ENCODE results near the gene KRI1.

Gene KRI1

DNA sequence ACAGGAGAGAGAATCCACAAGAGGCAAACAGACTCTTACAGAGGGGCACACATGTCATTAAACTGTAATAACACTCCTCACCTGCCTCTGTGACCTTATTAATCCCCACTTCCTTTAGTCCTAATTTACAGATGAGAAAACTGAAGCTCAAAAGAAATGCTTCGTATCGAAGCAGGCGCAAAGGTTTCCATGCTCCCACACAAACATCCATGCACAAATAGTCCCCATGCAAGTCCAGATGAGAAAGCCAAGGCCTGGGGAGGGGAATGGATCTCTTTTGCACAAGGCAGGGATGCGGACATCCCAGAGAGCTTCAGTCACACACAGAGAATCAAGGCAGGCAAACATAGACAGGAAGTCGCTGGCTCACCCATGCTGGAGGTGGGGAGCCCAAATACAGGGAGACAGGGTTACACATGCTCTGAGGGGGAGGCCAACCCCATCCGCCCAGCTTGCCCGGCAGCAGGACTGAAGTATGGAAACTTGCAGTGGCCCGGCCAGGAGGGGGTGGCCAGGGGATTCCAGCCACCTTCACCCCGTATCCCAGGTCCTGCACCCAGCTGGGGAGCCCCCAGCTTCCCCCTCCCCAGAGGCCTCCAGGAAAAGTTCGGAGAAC, 49.0 kb downstream of the KRI1 start:
- DNase-seq: no peak

DNA sequence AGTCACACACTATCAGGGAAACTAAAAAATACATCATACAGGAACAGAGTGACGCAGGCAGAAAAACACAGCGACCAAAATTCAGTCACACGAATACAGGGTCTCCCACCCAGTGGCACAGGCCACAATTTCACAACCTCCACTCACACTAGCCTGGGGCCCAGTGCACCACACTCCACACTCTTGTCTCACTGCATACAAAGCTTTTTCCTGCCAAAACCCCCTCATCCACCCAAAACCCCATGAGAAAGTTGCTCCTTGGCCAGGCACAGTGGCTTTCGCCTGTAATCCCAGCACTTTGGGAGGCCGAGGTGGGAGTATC, 49.8 kb downstream of the KRI1 start:
- DNase-seq: no peak

DNA sequence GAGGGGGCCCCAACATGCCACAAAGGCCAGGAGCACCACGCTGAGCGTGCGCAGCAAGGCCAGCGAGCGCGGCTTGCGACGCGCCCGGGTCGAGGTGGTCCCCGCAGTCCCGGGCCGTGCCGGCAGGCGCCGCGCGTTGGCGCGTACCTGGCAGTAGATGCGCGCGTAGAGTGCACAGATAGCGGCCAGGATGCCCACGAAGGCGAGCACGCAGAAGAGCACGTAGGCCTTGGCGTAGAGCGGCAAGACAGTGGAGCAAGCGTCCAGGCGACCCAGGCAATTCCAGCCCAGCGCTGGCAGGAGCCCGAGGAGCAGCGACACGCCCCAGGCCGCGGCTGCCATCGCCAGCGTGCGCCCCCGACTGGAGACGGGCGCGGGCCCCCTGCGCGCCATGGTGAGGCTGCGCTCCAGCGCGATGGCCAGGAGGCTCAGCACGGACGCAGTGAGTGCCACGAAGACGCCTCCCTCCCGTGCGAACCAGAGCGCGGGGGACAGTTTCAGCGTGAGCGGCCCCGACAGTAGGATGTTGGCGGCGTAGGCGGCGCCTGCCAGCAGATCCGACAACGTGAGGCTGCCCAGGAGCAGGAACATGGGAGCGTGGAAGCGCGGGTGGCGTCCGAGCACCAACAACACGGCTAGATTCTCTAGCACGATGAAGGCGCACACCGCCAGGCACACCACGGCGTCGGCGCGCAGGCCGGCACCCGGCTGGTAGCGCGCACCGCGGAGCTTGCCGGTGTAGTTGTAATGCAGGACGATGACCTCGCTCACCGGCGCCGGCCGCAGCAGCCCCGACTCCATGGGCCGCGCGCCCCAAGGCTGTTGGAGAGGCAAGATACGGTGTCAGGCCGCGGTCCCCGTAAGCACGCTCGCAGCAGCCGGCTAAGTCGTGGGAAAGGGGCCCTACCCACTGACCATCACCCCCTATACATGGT, 51.3 kb downstream of the KRI1 start:
- no peak for DNase-seq

DNA sequence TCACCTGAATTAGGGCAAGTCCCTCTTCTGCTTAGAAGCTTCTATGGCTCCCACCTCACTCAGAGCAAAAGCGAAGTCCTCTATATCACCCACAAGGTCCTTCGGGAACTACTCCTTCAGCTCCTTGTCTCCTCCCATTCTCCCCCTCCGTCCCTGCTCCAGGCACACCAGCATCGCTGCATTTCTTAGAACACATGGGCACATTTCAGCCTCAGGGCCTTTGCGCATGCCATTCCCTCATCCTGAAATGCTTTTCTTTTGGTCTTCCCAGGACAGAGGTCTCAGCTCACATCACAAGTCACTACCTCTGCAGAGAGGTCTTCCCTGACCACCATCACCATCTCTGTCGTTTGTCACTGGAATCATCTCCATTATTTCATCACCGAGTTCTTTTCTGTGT, 52.6 kb downstream of the KRI1 start:
- DNase-seq: no peak

DNA sequence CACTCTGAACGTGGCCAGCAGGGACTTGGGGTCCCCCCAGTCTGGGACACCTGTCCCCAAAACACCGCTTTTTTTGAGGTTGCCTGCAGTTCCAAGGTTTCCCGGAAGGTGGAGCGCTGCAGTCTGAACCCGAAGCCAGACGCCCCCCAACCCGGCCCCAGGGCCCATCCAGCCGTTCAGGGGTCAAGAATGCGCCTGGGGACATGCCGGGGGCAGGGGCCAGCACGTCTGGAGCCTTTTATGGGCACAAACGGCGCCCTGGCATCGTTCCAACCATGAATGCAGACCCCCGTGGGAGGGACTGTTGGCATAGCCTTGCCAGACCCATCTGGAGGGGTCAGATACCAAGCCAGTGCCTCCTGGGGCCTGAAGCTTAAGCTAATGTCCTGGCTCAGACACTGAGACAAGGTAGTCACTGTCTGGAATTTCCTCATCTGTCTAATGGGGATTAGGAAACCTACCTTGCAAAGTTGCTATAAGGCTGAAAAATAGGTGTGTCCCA, 55.5 kb downstream of the KRI1 start:
- peak in 1 of 2 donors; percentile 41 for DNase-seq

DNA sequence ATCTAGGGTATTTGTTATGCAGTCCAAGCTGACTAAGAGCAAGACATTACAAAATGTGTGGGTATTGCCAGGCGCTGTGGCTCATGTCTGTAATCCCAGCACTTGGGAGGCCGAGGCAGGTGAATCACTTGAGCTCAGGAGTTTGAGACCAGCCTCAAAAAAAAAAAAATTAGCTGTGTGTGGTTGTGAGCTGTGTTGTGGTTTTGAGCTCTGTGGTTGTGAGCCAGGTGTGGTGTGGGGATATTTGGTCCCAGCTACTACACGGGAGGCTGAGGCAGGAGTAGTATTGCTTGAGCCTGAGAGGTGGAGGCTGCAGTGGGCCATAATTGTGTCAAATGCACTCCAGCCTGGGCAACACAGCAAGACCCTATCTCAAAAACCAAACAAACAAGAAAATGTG, 57.1 kb downstream of the KRI1 start:
- no peak for DNase-seq

DNA sequence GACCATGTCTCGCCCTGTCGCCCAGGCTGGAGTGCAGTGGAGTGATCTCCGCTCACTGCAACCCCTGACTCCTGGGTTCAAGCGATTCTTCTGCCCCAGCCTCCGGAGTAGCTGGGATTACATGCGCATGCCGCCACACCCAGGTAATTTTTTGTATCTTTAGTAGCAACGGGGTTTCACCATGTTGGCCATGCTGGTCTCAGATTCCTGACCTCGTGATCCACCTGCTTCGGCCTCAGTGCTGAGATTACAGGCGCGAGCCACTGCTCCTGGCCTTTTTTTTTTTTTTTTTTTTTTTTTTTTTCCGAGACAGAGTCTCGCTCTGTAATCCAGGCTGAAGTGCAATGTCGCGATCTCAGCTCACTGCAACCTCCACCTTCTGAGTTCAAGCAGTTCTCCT, 57.8 kb downstream of the KRI1 start:
- DNase-seq: no peak

DNA sequence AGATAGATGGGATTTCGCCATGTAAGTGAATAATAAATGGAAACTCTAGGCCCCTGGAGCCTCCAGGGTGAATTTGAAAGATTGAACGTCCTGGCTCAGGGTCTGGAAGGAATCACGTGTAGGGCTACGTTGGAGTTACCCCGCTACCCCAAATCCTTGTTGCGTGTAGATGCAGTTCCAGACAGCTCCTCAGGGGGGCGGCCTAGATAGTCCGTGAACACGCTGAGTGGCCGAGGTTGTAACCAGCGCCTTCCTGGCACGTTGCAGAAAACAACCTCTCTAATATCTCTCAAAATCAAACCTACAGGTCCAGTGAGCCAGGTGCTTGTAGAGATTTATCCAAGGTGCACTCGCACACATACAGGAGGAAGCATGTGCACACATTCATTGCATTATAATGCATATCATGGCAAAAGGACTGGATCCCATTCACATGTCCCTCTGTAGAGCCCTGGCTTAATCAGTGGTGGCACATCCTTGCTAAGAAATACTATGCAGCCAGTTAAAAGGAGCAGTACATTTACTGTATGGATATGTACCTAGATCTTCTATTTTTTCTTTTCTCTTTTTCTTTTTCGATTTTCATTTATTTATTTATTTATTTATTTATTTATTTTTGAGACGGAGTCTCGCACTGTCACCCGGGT, 60.1 kb downstream of the KRI1 start:
- DNase-seq: peak; percentile 63 to 93
